CD4-positive, alpha-beta T cell treated with Interleukin-6 for 4 hours (primary cell): ENCODE results near the gene TDO2.
"Not testable (repeated sequence)": the region's sequence is repeated elsewhere in the genome, so short reads cannot be mapped to it uniquely, and the experiment has no call there.

Experiments
- DNase-seq: peaks from one replicate; pipeline ENCODE4 v3.0.0-alpha.2; 2020; ENCODE audit warnings: mixed read lengths

The TDO2 gene

GRCh38 chr4:155903453-155903852, at the start of gene TDO2:
TSS of gene TDO2 (plus strand) at chr4:155903696. CDS start at chr4:155903759, 63 bp downstream.
- DNase-seq: no peak

- no peak for DNase-seq
Measured at GRCh38 chr4:155854582-155855226, 48.8 kb upstream of the TDO2 start.

GRCh38 chr4:155855897-155856296, 47.6 kb upstream of the TDO2 start:
- DNase-seq: no peak

GRCh38 chr4:155866177-155866576, 37.3 kb upstream of the TDO2 start, which contains the start of gene ASIC5:
TSS of gene ASIC5 (minus strand) at chr4:155866277. CDS start at chr4:155866226, 51 bp downstream.
- DNase-seq: no peak

- DNase-seq: no peak
Measured at GRCh38 chr4:155875878-155876277, 27.6 kb upstream of the TDO2 start.

- DNase-seq: no peak
Measured at GRCh38 chr4:155877971-155878370, 25.5 kb upstream of the TDO2 start.

GRCh38 chr4:155878611-155879010, 24.9 kb upstream of the TDO2 start:
- no peak for DNase-seq

- no peak for DNase-seq
Measured at GRCh38 chr4:155879767-155880166, 23.7 kb upstream of the TDO2 start.

GRCh38 chr4:155881555-155881954, 21.9 kb upstream of the TDO2 start:
- DNase-seq: no peak

GRCh38 chr4:155883895-155884294, 19.6 kb upstream of the TDO2 start:
- no peak for DNase-seq

GRCh38 chr4:155885666-155886065, 17.8 kb upstream of the TDO2 start:
- DNase-seq: no peak

GRCh38 chr4:155887045-155887444, 16.5 kb upstream of the TDO2 start:
- no peak for DNase-seq

- no peak for DNase-seq
Measured at GRCh38 chr4:155887847-155888570, 15.5 kb upstream of the TDO2 start.

GRCh38 chr4:155889031-155889793, 14.3 kb upstream of the TDO2 start:
- DNase-seq: no peak

GRCh38 chr4:155889946-155890345, 13.6 kb upstream of the TDO2 start:
- DNase-seq: no peak

GRCh38 chr4:155891058-155891457, 12.4 kb upstream of the TDO2 start:
- no peak for DNase-seq

GRCh38 chr4:155898371-155898770, 5.1 kb upstream of the TDO2 start:
- DNase-seq: not testable (repeated sequence)

GRCh38 chr4:155899891-155900290, 3.6 kb upstream of the TDO2 start:
- DNase-seq: no peak

- no peak for DNase-seq
Measured at GRCh38 chr4:155900381-155900780, 3.1 kb upstream of the TDO2 start.

- no peak for DNase-seq
Measured at GRCh38 chr4:155901013-155901412, 2.5 kb upstream of the TDO2 start.

GRCh38 chr4:155904331-155904730, 835 bp downstream of the TDO2 start:
- no peak for DNase-seq

GRCh38 chr4:155906554-155907247, 3.2 kb downstream of the TDO2 start:
- DNase-seq: no peak

GRCh38 chr4:155907556-155907955, 4.1 kb downstream of the TDO2 start:
- no peak for DNase-seq
